Testis (tissue), 3 donors: ENCODE data around the gene ACSS1. TPM values are rescaled to one million over a fixed set of nuclear protein-coding genes. Genes with fewer than 3 reads are reported as not detected.

Source experiments
- DNase-seq: peaks from one replicate; pipeline ENCODE4 v3.0.0-alpha.2; 2019
- H3K27ac ChIP-seq, 2 donors: fragments of 200-600 bp; sonication (generic); one replicate each; pipeline ENCODE4 v1.5.1; 2019
- H3K27me3 ChIP-seq: fragments of 200-600 bp; sonication (generic); one replicate; pipeline ENCODE4 v1.5.1; 2019
- H3K36me3 ChIP-seq: fragments of 200-600 bp; sonication (generic); one replicate; pipeline ENCODE4 v1.5.1; 2017; ENCODE audit warnings: low read depth; ENCODE audit errors: missing control alignments
- H3K4me1 ChIP-seq: fragments of 200-600 bp; sonication (generic); one replicate; pipeline ENCODE4 v1.5.1; 2019
- H3K4me3 ChIP-seq, 2 donors: fragments of 200-600 bp; sonication (generic); one replicate each; pipeline ENCODE4 v1.5.1; 2017 to 2019
- H3K9me3 ChIP-seq: fragments of 200-600 bp; sonication (generic); one replicate; pipeline ENCODE4 v1.5.1; 2017
- CTCF ChIP-seq, 3 experiments: fragments of 450-650 bp in 2 of 3; fragments of 200-600 bp in 1 of 3; sonication (generic) in 1 of 3; IDR thresholded peaks; one replicate each; pipeline ENCODE4 v1.5.1; 2016 to 2019; ENCODE audit warnings: antibody characterized with exemption in 3 of 3, mild to moderate bottlenecking in 2 of 3, moderate library complexity in 1 of 3
- POLR2A ChIP-seq: fragments of 450-650 bp; IDR thresholded peaks from one replicate; pipeline ENCODE4 v1.6.1; 2017; ENCODE audit warnings: antibody characterized with exemption, mild to moderate bottlenecking, moderate library complexity
- WGBS, 2 donors: methylation state at CpG; one replicate each; pipeline ENCODE4 v1.1.5; 2018; 5-methylcytosine and 5-hydroxymethylcytosine counted together
- intact Hi-C: fragments of 100-400 bp; cut with DNase I; formaldehyde crosslinking; loops from one replicate; pipeline ENCODE4 v1.15.1; 2023; ENCODE audit warnings: low total_unique reads
- polyA plus RNA-seq: library from polyadenylated mRNA; stranded (reverse); fragments of 350-450 nt; fragmentation: Illumina TruSeq; extraction: RNeasy Lipid Tissue Mini Kit (QIAGEN cat#74804); gene quantifications from one replicate; pipeline ENCODE4 v1.2.3, GENCODE V29; 2014; ENCODE audit warnings: low read depth, low replicate concordance; ENCODE audit not compliant: insufficient read depth
- total RNA-seq, 2 donors: library from RNA; depleted of rRNA; stranded (reverse); fragments of >200 nt; gene quantifications; one replicate each; pipeline ENCODE4 v1.2.3, GENCODE V29; 2016

Gene ACSS1
- total and polyA plus RNA-seq, 3 donors from 2014 or later: 61.5 to 184 (median 162) TPM

- H3K27ac ChIP-seq: peak overlapping the region in 1 of 2 donors; percentile 50
- TF ChIP-seq CTCF (IDR thresholded peaks at IDR 0.05): no peak
- no peak for TF ChIP-seq POLR2A
- H3K4me3 ChIP-seq: no peak overlapping the region
- 88% methylated on average over 4 to 7 of the region's 7 CpGs for WGBS, 2 donors
- no peaks in the 10 kb centered on the region for H3K27me3 ChIP-seq
- no peaks in the 10 kb centered on the region for H3K9me3 ChIP-seq
- no peaks in the 10 kb centered on the region for H3K36me3 ChIP-seq
- H3K4me1 ChIP-seq: peaks cover 6% of the 10 kb centered on the region
- DNase-seq: no peak
- intact Hi-C loops: no loop called here
Observed at GRCh38 chr20:24965065-24965919, 92.6 kb downstream of the ACSS1 start.

- no peak for DNase-seq
- WGBS, 2 donors: 85 to 87% methylated on average over 9 of the region's 9 CpGs
- Histone ChIP-seq H3K27ac (peak overlapping the region in 1 of 2 donors; percentile 39), H3K36me3 (no peaks in the 10 kb centered on the region), H3K4me3 (no peak overlapping the region), H3K9me3 (no peaks in the 10 kb centered on the region), H3K4me1 (peaks cover 6% of the 10 kb centered on the region), H3K27me3 (no peaks in the 10 kb centered on the region)
- TF ChIP-seq CTCF (IDR thresholded peaks at IDR 0.05): no peak
- TF ChIP-seq POLR2A: no peak
- intact Hi-C loops: no loop called here
Observed at GRCh38 chr20:24964506-24964840, 93.5 kb downstream of the ACSS1 start.

- H3K27ac ChIP-seq: peak overlapping the region in 1 of 2 donors; percentile 39
- no peaks in the 10 kb centered on the region for H3K9me3 ChIP-seq
- H3K36me3 ChIP-seq: no peaks in the 10 kb centered on the region
- intact Hi-C loops: no loop called here
- H3K4me3 ChIP-seq: no peak overlapping the region
- 74 to 87% methylated on average over 13 to 21 of the region's 21 CpGs for WGBS, 2 donors
- TF ChIP-seq CTCF (IDR thresholded peaks at IDR 0.05): no peak
- peaks cover 6% of the 10 kb centered on the region for H3K4me1 ChIP-seq
- peak; percentile 58 for DNase-seq
- no peaks in the 10 kb centered on the region for H3K27me3 ChIP-seq
Observed at GRCh38 chr20:24963672-24964505, 94.0 kb downstream of the ACSS1 start.

- 93 to 96% methylated on average over 6 of the region's 6 CpGs for WGBS, 2 donors
- Histone ChIP-seq H3K9me3 (no peaks in the 10 kb centered on the region), H3K36me3 (no peaks in the 10 kb centered on the region), H3K4me3 (no peak overlapping the region), H3K27me3 (no peaks in the 10 kb centered on the region), H3K27ac (no peak overlapping the region), H3K4me1 (peaks cover 6% of the 10 kb centered on the region)
- no peak for DNase-seq
- no peak for TF ChIP-seq POLR2A
- TF ChIP-seq CTCF (IDR thresholded peaks at IDR 0.05): no peak
- intact Hi-C loops: no loop called here
Observed at GRCh38 chr20:24962510-24962909, 95.4 kb downstream of the ACSS1 start.
